HG03460 (cell line): ENCODE measurements around the gene FAM53A.

Experiments used
- ATAC-seq: cut with Tn5 transposase; IDR thresholded peaks from one replicate; pipeline ENCODE4 v1.9.1; 2021; ENCODE audit not compliant: unreplicated experiment

Gene FAM53A

GRCh38 chr4:1683736-1684505 is at the start of gene FAM53A:
FAM53A (minus strand) TSS chr4:1684313; CDS start chr4:1668741, 15,572 bp downstream.
- ATAC-seq, result peak; percentile 88

GRCh38 chr4:1732911-1733310 is 48.8 kb upstream of the FAM53A start:
- no peak for ATAC-seq

GRCh38 chr4:1731180-1731579 is 47.1 kb upstream of the FAM53A start:
- ATAC-seq, result no peak

- ATAC-seq, result no peak
Observed at GRCh38 chr4:1730532-1731135, 46.5 kb upstream of the FAM53A start.

GRCh38 chr4:1728061-1728980 is 44.2 kb upstream of the FAM53A start:
- no peak for ATAC-seq

- ATAC-seq, result no peak
Observed at GRCh38 chr4:1727117-1728031, 43.3 kb upstream of the FAM53A start.

GRCh38 chr4:1726146-1726934 is 42.2 kb upstream of the FAM53A start:
- ATAC-seq, result no peak

GRCh38 chr4:1725521-1725920 is 41.4 kb upstream of the FAM53A start:
- no peak for ATAC-seq

- no peak for ATAC-seq
Observed at GRCh38 chr4:1723131-1723801, 39.2 kb upstream of the FAM53A start.

- no peak for ATAC-seq
Observed at GRCh38 chr4:1722551-1723118, 38.5 kb upstream of the FAM53A start.

- no peak for ATAC-seq
Observed at GRCh38 chr4:1721666-1722550, 37.8 kb upstream of the FAM53A start.

- peak; percentile 72 for ATAC-seq
Observed at GRCh38 chr4:1721003-1721665, 37.0 kb upstream of the FAM53A start, which contains the start of the genes TACC3 and TMEM129. TACC3 (plus strand) TSS chr4:1721521; CDS start chr4:1723422, 1,901 bp downstream. TMEM129 (minus strand) TSS chr4:1721323; CDS start chr4:1720837, 486 bp downstream.

- peak; percentile 17 for ATAC-seq
Observed at GRCh38 chr4:1720163-1720983, 36.3 kb upstream of the FAM53A start.

GRCh38 chr4:1718095-1718850 is 34.2 kb upstream of the FAM53A start:
- no peak for ATAC-seq
